D721Med (cell line): Measurements from ENCODE around the gene ST6GAL1.
"Not testable (repeated sequence)": the region's sequence is repeated elsewhere in the genome, so short reads cannot be mapped to it uniquely, and the experiment has no call there.

Source experiments
- DNase-seq: peaks from one replicate; pipeline ENCODE4 v3.0.0; 2011; ENCODE audit warnings: low spot score; ENCODE audit not compliant: insufficient read length
- FAIRE-seq: peaks from 2 replicates; lab custom pipeline; 2011; peaks lifted over from hg19 to GRCh38; lab: Jason Lieb, UNC
- CTCF ChIP-seq: IDR thresholded peaks from 2 replicates; pipeline ENCODE4 v1.5.1; 2012; ENCODE audit warnings: mild to moderate bottlenecking, control low read depth; ENCODE audit not compliant: insufficient read depth; ENCODE audit errors: missing control alignments

The ST6GAL1 gene

GRCh38 chr3:186888569-186888968 is 41.8 kb upstream of the ST6GAL1 start:
- no peak for DNase-seq

GRCh38 chr3:186889698-186890097 is 40.6 kb upstream of the ST6GAL1 start:
- FAIRE-seq, DNase-seq: not testable (repeated sequence)

More at GRCh38 chr3:186888569-186888968, 41.8 kb upstream of the ST6GAL1 start:
- TF ChIP-seq CTCF = no peak
- no peak for FAIRE-seq

- no peak for TF ChIP-seq CTCF
- no peak for FAIRE-seq
Observed at GRCh38 chr3:186890911-186891310, 39.4 kb upstream of the ST6GAL1 start.

GRCh38 chr3:186893071-186893470 is 37.3 kb upstream of the ST6GAL1 start:
- not testable (repeated sequence) for FAIRE-seq, DNase-seq

More at GRCh38 chr3:186890911-186891310, 39.4 kb upstream of the ST6GAL1 start:
- no peak for DNase-seq

- DNase-seq (no peak), FAIRE-seq (no peak)
- TF ChIP-seq CTCF = no peak
Observed at GRCh38 chr3:186895406-186895805, 34.9 kb upstream of the ST6GAL1 start.

GRCh38 chr3:186896006-186896405 is 34.3 kb upstream of the ST6GAL1 start:
- no peak for DNase-seq
- no peak for FAIRE-seq
- no peak for TF ChIP-seq CTCF

- no peak for FAIRE-seq
- no peak for TF ChIP-seq CTCF
- DNase-seq = no peak
Observed at GRCh38 chr3:186896875-186897274, 33.5 kb upstream of the ST6GAL1 start.

GRCh38 chr3:186901135-186901734 is 29.1 kb upstream of the ST6GAL1 start:
- TF ChIP-seq CTCF = no peak
- no peak for FAIRE-seq

More at GRCh38 chr3:186901135-186901734, 29.1 kb upstream of the ST6GAL1 start:
- no peak for DNase-seq
